ENCODE measurements around the gene TAF9.
"Not testable (repeated sequence)": the region's sequence is repeated elsewhere in the genome, so short reads cannot be mapped to it uniquely, and the experiment has no call there.

TAF9 gene

GRCh38 chr5:69335341-69335935, 33.9 kb downstream of the TAF9 start:
- DNase-seq (ENCODE audit: low spot score), result no peak

- peak; percentile 81 for DNase-seq (ENCODE audit: low spot score)
Measured at GRCh38 chr5:69334793-69335268, 34.5 kb downstream of the TAF9 start.

- DNase-seq (ENCODE audit: low spot score), result not testable (repeated sequence)
Measured at GRCh38 chr5:69333668-69334315, 35.5 kb downstream of the TAF9 start.

GRCh38 chr5:69331528-69332445, 37.5 kb downstream of the TAF9 start:
- DNase-seq (ENCODE audit: low spot score), result no peak

GRCh38 chr5:69329905-69330489, 39.3 kb downstream of the TAF9 start:
- DNase-seq (ENCODE audit: low spot score), result no peak

- no peak for DNase-seq (ENCODE audit: low spot score)
Measured at GRCh38 chr5:69326365-69326764, 43.0 kb downstream of the TAF9 start.

- DNase-seq (ENCODE audit: low spot score), result no peak
Measured at GRCh38 chr5:69317391-69317790, 51.9 kb downstream of the TAF9 start.

GRCh38 chr5:69315972-69316371, 53.3 kb downstream of the TAF9 start:
- DNase-seq (ENCODE audit: low spot score), result no peak

Data from activated CD4-positive, alpha-beta T cell treated with anti-CD3 and anti-CD28 coated beads, Interleukin-2, Interleukin-4, amounts not matched to agents 100 ng/mL and 50 ng/mL, durations not matched to agents 16 hours and 8 hours (primary cell).